Measurements from ENCODE around the gene APAF1.

APAF1 gene

GRCh38 chr12:98686603-98687002, 41.5 kb downstream of the APAF1 start:
- no peak for TF ChIP-seq CTCF (IDR thresholded peaks at IDR 0.05)
- H3K27ac ChIP-seq = no peak overlapping the region
- no peaks in the 10 kb centered on the region for H3K27me3 ChIP-seq
- no peaks in the 10 kb centered on the region for H3K9me3 ChIP-seq
- H3K4me1 ChIP-seq (ENCODE audit: control insufficient read depth in 1 of 2, insufficient read depth in 1 of 2, low read depth in 1 of 2, low read length in 1 of 2) = peaks cover 11% of the 10 kb centered on the region in 2 experiments
- H3K4me3 ChIP-seq (ENCODE audit: low read depth in 1 of 2, low read length in 1 of 2) = no peak overlapping the region
- H3K36me3 ChIP-seq = peaks cover 92% of the 10 kb centered on the region

- H3K36me3 ChIP-seq = peaks cover 72% of the 10 kb centered on the region
- peak overlapping the region; percentile 59 for H3K27ac ChIP-seq
- peaks cover 12 to 14% of the 10 kb centered on the region in 2 experiments for H3K4me1 ChIP-seq (ENCODE audit: control insufficient read depth in 1 of 2, insufficient read depth in 1 of 2, low read depth in 1 of 2, low read length in 1 of 2)
- H3K27me3 ChIP-seq = no peaks in the 10 kb centered on the region
- no peaks in the 10 kb centered on the region for H3K9me3 ChIP-seq
- TF ChIP-seq CTCF (IDR thresholded peaks at IDR 0.05) = no peak
- no peak overlapping the region for H3K4me3 ChIP-seq (ENCODE audit: low read depth in 1 of 2, low read length in 1 of 2)
These were observed 46.3 kb downstream of the APAF1 start for GRCh38 chr12:98691351-98691750.

- Histone ChIP-seq H3K4me3 (ENCODE audit: low read depth in 1 of 2, low read length in 1 of 2) (no peak overlapping the region), H3K27me3 (no peaks in the 10 kb centered on the region), H3K4me1 (ENCODE audit: control insufficient read depth in 1 of 2, insufficient read depth in 1 of 2, low read depth in 1 of 2, low read length in 1 of 2) (peaks cover 35 to 39% of the 10 kb centered on the region in 2 experiments), H3K9me3 (no peaks in the 10 kb centered on the region), H3K27ac (no peak overlapping the region), H3K36me3 (peaks cover 72% of the 10 kb centered on the region)
- TF ChIP-seq CTCF (IDR thresholded peaks at IDR 0.05) = no peak
These were observed 51.1 kb downstream of the APAF1 start for GRCh38 chr12:98696036-98696646.

GRCh38 chr12:98697209-98697608, 52.1 kb downstream of the APAF1 start:
- H3K27me3 ChIP-seq = no peaks in the 10 kb centered on the region
- H3K36me3 ChIP-seq = peaks cover 77% of the 10 kb centered on the region
- no peaks in the 10 kb centered on the region for H3K9me3 ChIP-seq
- H3K27ac ChIP-seq = peak overlapping the region; percentile 31
- TF ChIP-seq CTCF (IDR thresholded peaks at IDR 0.05) = no peak
- H3K4me3 ChIP-seq (ENCODE audit: low read depth in 1 of 2, low read length in 1 of 2) = no peak overlapping the region
- peaks cover 34 to 39% of the 10 kb centered on the region in 2 experiments for H3K4me1 ChIP-seq (ENCODE audit: control insufficient read depth in 1 of 2, insufficient read depth in 1 of 2, low read depth in 1 of 2, low read length in 1 of 2)

GRCh38 chr12:98698603-98699463, 53.7 kb downstream of the APAF1 start:
- peak overlapping the region; percentile 73 for H3K27ac ChIP-seq
- no peak for TF ChIP-seq CTCF (IDR thresholded peaks at IDR 0.05)
- H3K4me1 ChIP-seq (ENCODE audit: control insufficient read depth in 1 of 2, insufficient read depth in 1 of 2, low read depth in 1 of 2, low read length in 1 of 2) = peaks cover 37 to 39% of the 10 kb centered on the region in 2 experiments
- peak overlapping the region in 1 of 2 experiments; percentile 12 for H3K4me3 ChIP-seq (ENCODE audit: low read depth in 1 of 2, low read length in 1 of 2)
- H3K27me3 ChIP-seq = no peaks in the 10 kb centered on the region
- no peaks in the 10 kb centered on the region for H3K9me3 ChIP-seq
- H3K36me3 ChIP-seq = peaks cover 80% of the 10 kb centered on the region
